HL-60 (cell line): ENCODE data around the gene PAX9.

ENCODE experiments used
- CTCF ChIP-seq: IDR thresholded peaks from one replicate; pipeline ENCODE4 v1.5.1; 2011; ENCODE audit warnings: low read length, control low read depth, inconsistent platforms; ENCODE audit not compliant: insufficient read depth
- POLR2AphosphoS5 ChIP-seq: IDR thresholded peaks from 2 replicates; pipeline ENCODE4 v1.6.1; 2012; ENCODE audit warnings: low read depth
- SPI1 ChIP-seq: IDR thresholded peaks from 2 replicates; pipeline ENCODE4 v1.6.1; 2012; ENCODE audit warnings: low read depth, mild to moderate bottlenecking, borderline replicate concordance

GRCh38 chr14:36625014-36625413, 36.6 kb upstream of the PAX9 start:
- TF ChIP-seq CTCF (no peak), POLR2AphosphoS5 (no peak), SPI1 (no peak)
